IMR-90 (cell line): ENCODE data around the gene IQCB1. TPM values are rescaled to one million over a fixed set of nuclear protein-coding genes. Genes with fewer than 3 reads are reported as not detected.

Source experiments
- ATAC-seq: fragments of 200-7000 bp; cut with Tn5 transposase; 2 replicates; pipeline ENCODE4 v1.9.1; 2020; ENCODE audit warnings: low read depth, mild to moderate bottlenecking, moderate library complexity
- BruUV-seq: library from RNA; stranded (reverse); fragments of 400-500 nt; replicated peaks from 2 replicates; lab custom pipeline; 2021; lab: Mats Ljungman, UMichigan
- CTCF ChIA-PET: fragments of 300-600 bp; formaldehyde crosslinking; extraction: SDS; loops from one replicate; lab custom pipeline; 2021; ENCODE audit warnings: antibody characterized with exemption; lab: Yijun Ruan, JAX
- POLR2A ChIA-PET: fragments of 300-600 bp; sonication (Branson Sonifier 250); formaldehyde crosslinking; loops from one replicate; lab custom pipeline; 2022; ENCODE audit warnings: antibody characterized with exemption; ENCODE audit not compliant: unreplicated experiment; lab: Charles Lee
- DNase-seq: peaks from one replicate; pipeline ENCODE4 v3.0.0; 2013
- H2AFZ ChIP-seq: replicated peaks from 2 replicates; pipeline ENCODE3; 2013; ENCODE audit warnings: low read length, mild to moderate bottlenecking; ENCODE audit not compliant: poor library complexity
- H2AK5ac ChIP-seq: 2 replicates; pipeline ENCODE4 v1.6.1; 2013; ENCODE audit warnings: low read depth, low read length, inconsistent platforms
- H2AK9ac ChIP-seq: replicated peaks from 2 replicates; pipeline ENCODE3; 2013; ENCODE audit warnings: mild to moderate bottlenecking, low read depth, low read length, moderate library complexity; ENCODE audit not compliant: poor library complexity
- H2BK120ac ChIP-seq: 2 replicates; pipeline ENCODE4 v1.6.1; 2013; ENCODE audit warnings: low read depth, low read length, inconsistent platforms
- H2BK15ac ChIP-seq: 3 replicates; pipeline ENCODE4 v1.6.1; 2013; ENCODE audit warnings: low read depth, low read length, inconsistent platforms
- H2BK20ac ChIP-seq: 2 replicates; pipeline ENCODE4 v1.6.1; 2013; ENCODE audit warnings: low read depth, mild to moderate bottlenecking, inconsistent platforms, low read length, moderate library complexity
- H2BK5ac ChIP-seq: 2 replicates; pipeline ENCODE4 v1.6.1; 2013; ENCODE audit warnings: mild to moderate bottlenecking, low read depth, low read length, inconsistent platforms; ENCODE audit not compliant: poor library complexity, severe bottlenecking
- H3K14ac ChIP-seq: replicated peaks from 2 replicates; pipeline ENCODE4 v1.6.1; 2013; ENCODE audit warnings: low read depth, low read length, inconsistent platforms
- H3K18ac ChIP-seq: 2 replicates; pipeline ENCODE4 v1.6.1; 2013; ENCODE audit warnings: low read depth, low read length, control low read depth
- H3K23ac ChIP-seq: 2 replicates; pipeline ENCODE4 v1.6.1; 2013; ENCODE audit warnings: low read depth, low read length, inconsistent platforms
- H3K27ac ChIP-seq: 2 replicates; pipeline ENCODE4 v1.5.1; 2013; ENCODE audit warnings: mild to moderate bottlenecking, control low read depth, low read length; ENCODE audit not compliant: insufficient read depth
- H3K27me3 ChIP-seq: 2 replicates; pipeline ENCODE4 v1.6.1; 2013; ENCODE audit warnings: low read length; ENCODE audit not compliant: control insufficient read depth, insufficient read depth
- H3K36me3 ChIP-seq: 2 replicates; pipeline ENCODE4 v1.6.1; 2013; ENCODE audit warnings: low read length, mixed read lengths; ENCODE audit not compliant: control insufficient read depth, insufficient read depth
- H3K4ac ChIP-seq: 2 replicates; pipeline ENCODE4 v1.6.1; 2013; ENCODE audit warnings: low read depth, low read length, inconsistent platforms
- H3K4me1 ChIP-seq: 2 replicates; pipeline ENCODE4 v1.6.1; 2013; ENCODE audit warnings: low read length, mixed read lengths; ENCODE audit not compliant: control insufficient read depth, insufficient read depth
- H3K4me2 ChIP-seq: 2 replicates; pipeline ENCODE4 v1.6.1; 2013; ENCODE audit warnings: low read depth, mild to moderate bottlenecking, control low read depth, low read length, moderate library complexity
- H3K4me3 ChIP-seq: 2 replicates; pipeline ENCODE4 v1.5.1; 2013; ENCODE audit warnings: low read depth, mild to moderate bottlenecking, control low read depth, low read length, moderate library complexity; ENCODE audit not compliant: insufficient read depth
- H3K56ac ChIP-seq: 2 replicates; pipeline ENCODE4 v1.6.1; 2013; ENCODE audit warnings: low read length, inconsistent platforms; ENCODE audit not compliant: insufficient read depth; ENCODE audit errors: extremely low read depth
- H3K79me1 ChIP-seq, 2 experiments: 2 replicates each; pipeline ENCODE4 v1.6.1; 2013; ENCODE audit warnings: low read length in 2 of 2, inconsistent platforms in 1 of 2, low read depth in 1 of 2
- H3K9ac ChIP-seq: 2 replicates; pipeline ENCODE4 v1.6.1; 2013; ENCODE audit warnings: low read depth, low read length, control low read depth
- H3K9me1 ChIP-seq: 2 replicates; pipeline ENCODE4 v1.6.1; 2013; ENCODE audit warnings: low read length, inconsistent platforms; ENCODE audit not compliant: insufficient read depth
- H3K9me3 ChIP-seq: 2 replicates; pipeline ENCODE4 v1.6.1; 2013; ENCODE audit warnings: low read length; ENCODE audit not compliant: control insufficient read depth, insufficient read depth
- H4K20me1 ChIP-seq: 2 replicates; pipeline ENCODE4 v1.6.1; 2013; ENCODE audit warnings: low read length, inconsistent platforms; ENCODE audit not compliant: insufficient read depth
- H4K5ac ChIP-seq: 2 replicates; pipeline ENCODE4 v1.6.1; 2013; ENCODE audit warnings: mild to moderate bottlenecking, low read depth, low read length, control low read depth
- H4K8ac ChIP-seq, 2 experiments: 2 replicates each; pipeline ENCODE4 v1.6.1; 2013; ENCODE audit warnings: low read depth in 2 of 2, low read length in 2 of 2, control low read depth in 1 of 2, inconsistent platforms in 1 of 2
- H4K91ac ChIP-seq: 2 replicates; pipeline ENCODE4 v1.6.1; 2013; ENCODE audit warnings: low read depth, low read length, inconsistent platforms; ENCODE audit not compliant: insufficient read depth
- BHLHE40 ChIP-seq: fragments of 150-350 bp; IDR thresholded peaks from 2 replicates; pipeline ENCODE4 v1.6.1; 2016; ENCODE audit warnings: mild to moderate bottlenecking, low read depth, low read length
- CEBPB ChIP-seq: IDR thresholded peaks from 2 replicates; pipeline ENCODE4 v1.6.1; 2012; ENCODE audit warnings: low read depth, low read length, improper control_type of control experiment
- CHD1 ChIP-seq: IDR thresholded peaks from 2 replicates; pipeline ENCODE4 v1.6.1; 2012; ENCODE audit warnings: low read depth, low read length, improper control_type of control experiment
- CTCF ChIP-seq: conservative IDR thresholded peaks from 2 replicates; pipeline ENCODE4 v1.5.1; 2012; ENCODE audit warnings: mild to moderate bottlenecking, low read depth, low read length, improper control_type of control experiment
- ELK1 ChIP-seq: fragments of 150-350 bp; IDR thresholded peaks from 2 replicates; pipeline ENCODE4 v1.6.1; 2016; ENCODE audit warnings: low read depth, mild to moderate bottlenecking, low read length, moderate library complexity, borderline replicate concordance
- FOS ChIP-seq: fragments of 150-350 bp; IDR thresholded peaks from 2 replicates; pipeline ENCODE4 v1.6.1; 2016; ENCODE audit warnings: low read depth, low read length
- MAFK ChIP-seq: IDR thresholded peaks from 2 replicates; pipeline ENCODE4 v1.6.1; 2012; ENCODE audit warnings: low read depth, low read length, improper control_type of control experiment
- MAZ ChIP-seq: IDR thresholded peaks from 2 replicates; pipeline ENCODE4 v1.6.1; 2012; ENCODE audit warnings: low read depth, mild to moderate bottlenecking, low read length, improper control_type of control experiment, moderate library complexity, borderline replicate concordance
- MXI1 ChIP-seq: IDR thresholded peaks from 2 replicates; pipeline ENCODE4 v1.6.1; 2012; ENCODE audit warnings: low read depth, mild to moderate bottlenecking, low read length, moderate library complexity, borderline replicate concordance
- NFE2L2 ChIP-seq: fragments of 150-350 bp; IDR thresholded peaks from 2 replicates; pipeline ENCODE4 v1.6.1; 2016; ENCODE audit warnings: low read depth, mild to moderate bottlenecking, low read length
- POLR2A ChIP-seq: IDR thresholded peaks from 2 replicates; pipeline ENCODE4 v1.6.1; 2012; ENCODE audit warnings: mild to moderate bottlenecking, low read depth, low read length
- RAD21 ChIP-seq: IDR thresholded peaks from 2 replicates; pipeline ENCODE4 v1.6.1; 2012; ENCODE audit warnings: low read length, improper control_type of control experiment
- RCOR1 ChIP-seq: IDR thresholded peaks from 2 replicates; pipeline ENCODE4 v1.6.1; 2012; ENCODE audit warnings: mild to moderate bottlenecking, low read length, improper control_type of control experiment; ENCODE audit not compliant: insufficient replicate concordance
- RFX5 ChIP-seq: IDR thresholded peaks from 2 replicates; pipeline ENCODE4 v1.8.0; 2012; ENCODE audit warnings: low read depth, mild to moderate bottlenecking, low read length, moderate library complexity
- SMC3 ChIP-seq: fragments of 150-350 bp; IDR thresholded peaks from 2 replicates; pipeline ENCODE4 v1.6.1; 2016; ENCODE audit warnings: low read depth, mild to moderate bottlenecking, antibody characterized with exemption, low read length, moderate library complexity
- USF2 ChIP-seq: fragments of 150-350 bp; IDR thresholded peaks from 2 replicates; pipeline ENCODE4 v1.6.1; 2017; ENCODE audit warnings: mild to moderate bottlenecking, antibody characterized with exemption, low read length, low read depth
- dilution Hi-C: fragments of 300-500 bp; cut with HindIII; formaldehyde crosslinking; loops from one replicate; pipeline ENCODE4 v1.14.3; 2018; ENCODE audit warnings: low sequenced_read_pairs; ENCODE audit not compliant: unreplicated experiment
- in situ Hi-C: fragments of 300-500 bp; cut with MboI; formaldehyde crosslinking; loops from 3 replicates; pipeline ENCODE4 v1.14.3; 2019; ENCODE audit warnings: low sequenced_read_pairs, inconsistent platforms, mixed read lengths
- intact Hi-C: fragments of 100-400 bp; cut with micrococcal nuclease; formaldehyde crosslinking; loops from 2 replicates; pipeline ENCODE4 v1.10.0; 2022
- polyA plus RNA-seq, 3 experiments: library from polyadenylated mRNA; depleted of rRNA; stranded (reverse); fragments of >200 nt; gene quantifications; 2 replicates each; pipeline ENCODE4 v1.2.3, GENCODE V29; 2012; ENCODE audit warnings: low replicate concordance in 1 of 3
- total RNA-seq: library from RNA; depleted of rRNA; stranded (reverse); fragments of >200 nt; gene quantifications from 2 replicates; pipeline ENCODE4 v1.2.3, GENCODE V29; 2012

The IQCB1 gene
- total and polyA plus RNA-seq, 2 of the 4 experiments (the other 2 are of a cell fraction) = 13.5 to 18.3 TPM

- Histone ChIP-seq H4K20me1 (peaks cover 21% of the 10 kb centered on the region), H3K23ac (no peak overlapping the region), H3K9me1 (peaks cover 6% of the 10 kb centered on the region; the same call in 1 of the 2 replicates), H3K9ac (no peak overlapping the region), H3K4ac (no peak overlapping the region), H2BK5ac (no peak overlapping the region), H3K27me3 (no peaks in the 10 kb centered on the region), H3K4me2 (no peak overlapping the region), H2AK5ac (no peak overlapping the region), H3K56ac (no peak overlapping the region), H3K27ac (no peak overlapping the region), H2AK9ac (no peak overlapping the region), H3K79me1 (peaks cover 25 to 36% of the 10 kb centered on the region in 2 experiments), H4K5ac (no peak overlapping the region), H2BK15ac (no peak overlapping the region), H3K18ac (no peak overlapping the region), H2AFZ (no peak overlapping the region), H3K4me1 (no peaks in the 10 kb centered on the region; the same call in 1 of the 2 replicates), H3K14ac (no peak overlapping the region), H3K36me3 (peaks cover 2% of the 10 kb centered on the region), H4K8ac (no peak overlapping the region), H4K91ac (no peak overlapping the region), H2BK20ac (no peak overlapping the region), H2BK120ac (no peak overlapping the region), H3K9me3 (no peaks in the 10 kb centered on the region), H3K4me3 (no peak overlapping the region)
- dilution Hi-C loops (no loop called here), in situ Hi-C loops (no loop called here), intact Hi-C loops (no loop called here)
- ATAC-seq (no peak), DNase-seq (no peak)
- ChIA-PET CTCF (no interaction called here), POLR2A (no interaction called here)
- no peak for TF ChIP-seq MAZ
- TF ChIP-seq NFE2L2 = no peak
- TF ChIP-seq POLR2A = no peak
- TF ChIP-seq USF2 = no peak
- no peak for TF ChIP-seq SMC3
- TF ChIP-seq MAFK = no peak
- no peak for TF ChIP-seq RAD21
- no peak for TF ChIP-seq MXI1
- TF ChIP-seq CHD1 = no peak
- TF ChIP-seq BHLHE40 = no peak
- TF ChIP-seq RFX5 = no peak
- no peak for TF ChIP-seq CTCF
- no peak for TF ChIP-seq CEBPB
- TF ChIP-seq ELK1 = no peak
- TF ChIP-seq FOS = no peak
- TF ChIP-seq RCOR1 = no peak
- BruUV-seq = no TSS peak
Observed at GRCh38 chr3:121739902-121740301, 95.0 kb downstream of the IQCB1 start.
